H9 (cell line): ENCODE data around the gene SLC51A. TPM values are rescaled to one million over a fixed set of nuclear protein-coding genes. Genes with fewer than 3 reads are reported as not detected.
A peak's percentile ranks its signal among the peaks of the same experiment; 100 is the strongest.

ENCODE experiments used
- DNase-seq: peaks from one replicate; pipeline ENCODE4 v3.0.0-alpha.2; 2017
- H2AFZ ChIP-seq: one replicate; pipeline ENCODE4 v1.6.1; 2013; ENCODE audit warnings: mild to moderate bottlenecking, low read length, control low read depth, moderate library complexity
- H2AK5ac ChIP-seq: 2 replicates; pipeline ENCODE4 v1.6.1; 2013; ENCODE audit warnings: low read length, control low read depth, mixed read lengths; ENCODE audit not compliant: insufficient read length
- H2BK120ac ChIP-seq: one replicate; pipeline ENCODE4 v1.6.1; 2013; ENCODE audit warnings: low read depth, mild to moderate bottlenecking, low read length, control low read depth, inconsistent platforms; ENCODE audit not compliant: poor library complexity, severe bottlenecking
- H2BK12ac ChIP-seq: 2 replicates; pipeline ENCODE4 v1.6.1; 2013; ENCODE audit warnings: low read length, control low read depth, mixed read lengths, low read depth; ENCODE audit not compliant: insufficient read length
- H2BK15ac ChIP-seq: 2 replicates; pipeline ENCODE4 v1.6.1; 2013; ENCODE audit warnings: low read depth, low read length, control low read depth
- H2BK20ac ChIP-seq: one replicate; pipeline ENCODE4 v1.6.1; 2013; ENCODE audit warnings: low read depth, mild to moderate bottlenecking, low read length, control low read depth, inconsistent platforms; ENCODE audit not compliant: poor library complexity, severe bottlenecking
- H2BK5ac ChIP-seq: 2 replicates; pipeline ENCODE4 v1.6.1; 2013; ENCODE audit warnings: low read length, control low read depth, mixed read lengths; ENCODE audit not compliant: insufficient read length
- H3K14ac ChIP-seq: 2 replicates; pipeline ENCODE4 v1.6.1; 2013; ENCODE audit warnings: low read length, control low read depth; ENCODE audit not compliant: insufficient read depth
- H3K18ac ChIP-seq: 2 replicates; pipeline ENCODE4 v1.6.1; 2013; ENCODE audit warnings: low read depth, mild to moderate bottlenecking, mixed read lengths, low read length, control low read depth; ENCODE audit not compliant: insufficient read length
- H3K23ac ChIP-seq: 2 replicates; pipeline ENCODE4 v1.6.1; 2013; ENCODE audit warnings: low read length, control low read depth, mixed read lengths, low read depth; ENCODE audit not compliant: insufficient read length
- H3K23me2 ChIP-seq: 2 replicates; pipeline ENCODE4 v1.6.1; 2013; ENCODE audit warnings: low read depth, mild to moderate bottlenecking, mixed read lengths, low read length, control low read depth; ENCODE audit not compliant: insufficient read length, poor library complexity, severe bottlenecking
- H3K27ac ChIP-seq: 2 replicates; pipeline ENCODE4 v1.5.1; 2013; ENCODE audit warnings: low read length, control low read depth, mixed read lengths, low read depth; ENCODE audit not compliant: insufficient read length
- H3K27me3 ChIP-seq: 2 replicates; pipeline ENCODE4 v1.6.1; 2013; ENCODE audit warnings: low read length, control low read depth, inconsistent platforms; ENCODE audit not compliant: insufficient read depth
- H3K4ac ChIP-seq: 2 replicates; pipeline ENCODE4 v1.6.1; 2013; ENCODE audit warnings: low read depth, mild to moderate bottlenecking, control low read depth, inconsistent platforms, low read length, moderate library complexity
- H3K4me1 ChIP-seq: 2 replicates; pipeline ENCODE4 v1.6.1; 2013; ENCODE audit warnings: low read length, control low read depth, inconsistent platforms; ENCODE audit not compliant: insufficient read depth
- H3K4me2 ChIP-seq: 2 replicates; pipeline ENCODE4 v1.6.1; 2013; ENCODE audit warnings: low read length, control low read depth, mixed read lengths; ENCODE audit not compliant: insufficient read length, insufficient read depth
- H3K56ac ChIP-seq: 2 replicates; pipeline ENCODE4 v1.6.1; 2013; ENCODE audit warnings: low read depth, mild to moderate bottlenecking, mixed read lengths, low read length, control low read depth; ENCODE audit not compliant: insufficient read length
- H3K79me1 ChIP-seq: 2 replicates; pipeline ENCODE4 v1.6.1; 2013; ENCODE audit warnings: low read depth, mild to moderate bottlenecking, moderate library complexity, low read length, control low read depth, inconsistent platforms; ENCODE audit not compliant: insufficient read depth, poor library complexity, severe bottlenecking
- H3K79me2 ChIP-seq: 2 replicates; pipeline ENCODE4 v1.6.1; 2013; ENCODE audit warnings: low read length, control low read depth, inconsistent platforms; ENCODE audit not compliant: insufficient read depth
- H3K9ac ChIP-seq: 2 replicates; pipeline ENCODE4 v1.6.1; 2013; ENCODE audit warnings: low read length, control low read depth, mixed read lengths; ENCODE audit not compliant: insufficient read length; ENCODE audit errors: extremely low read depth
- H3K9me3 ChIP-seq: one replicate; pipeline ENCODE4 v1.6.1; 2013; ENCODE audit warnings: low read depth, low read length, inconsistent platforms; ENCODE audit not compliant: control insufficient read depth
- H3T11ph ChIP-seq: one replicate; pipeline ENCODE4 v1.6.1; 2013; ENCODE audit warnings: mild to moderate bottlenecking, low read length, control low read depth, inconsistent platforms
- H4K20me1 ChIP-seq: one replicate; pipeline ENCODE4 v1.6.1; 2013; ENCODE audit not compliant: control insufficient read depth, insufficient read length, insufficient read depth
- H4K5ac ChIP-seq: 2 replicates; pipeline ENCODE4 v1.6.1; 2013; ENCODE audit warnings: low read depth, mild to moderate bottlenecking, mixed read lengths, low read length, control low read depth; ENCODE audit not compliant: insufficient read length
- H4K8ac ChIP-seq: replicated peaks from 2 replicates; pipeline ENCODE4 v1.6.1; 2013; ENCODE audit warnings: low read length, control low read depth, mixed read lengths, low read depth; ENCODE audit not compliant: insufficient read length
- H4K91ac ChIP-seq: 2 replicates; pipeline ENCODE4 v1.6.1; 2013; ENCODE audit warnings: low read depth, mild to moderate bottlenecking, moderate library complexity, mixed read lengths, low read length, control low read depth; ENCODE audit not compliant: insufficient read length
- H3K27ac Mint-ChIP-seq, 3 experiments: 2 replicates in 2 of 3; 3 replicates in 1 of 3; pipeline ENCODE4 v1.8.0; 2020 to 2021; ENCODE audit warnings: mixed read lengths in 3 of 3, mild to moderate bottlenecking in 1 of 3, moderate library complexity in 1 of 3
- H3K27me3 Mint-ChIP-seq: 2 replicates; pipeline ENCODE4 v1.8.0; 2021; ENCODE audit warnings: low read depth, mild to moderate bottlenecking, moderate library complexity, mixed read lengths
- H3K36me3 Mint-ChIP-seq, 3 experiments: 2 replicates in 2 of 3; 3 replicates in 1 of 3; pipeline ENCODE4 v1.8.0; 2020 to 2021; ENCODE audit warnings: low read depth in 3 of 3, mixed read lengths in 3 of 3; ENCODE audit not compliant: insufficient read depth in 1 of 3
- H3K4me1 Mint-ChIP-seq, 2 experiments: 2 replicates each; pipeline ENCODE4 v1.8.0; 2020; ENCODE audit warnings: mixed read lengths in 2 of 2
- H3K4me3 Mint-ChIP-seq, 2 experiments: 2 replicates in 1 of 2; 3 replicates in 1 of 2; pipeline ENCODE4 v1.8.0; 2020 to 2021; ENCODE audit warnings: mild to moderate bottlenecking in 2 of 2, mixed read lengths in 2 of 2, moderate library complexity in 1 of 2
- H3K9me3 Mint-ChIP-seq, 2 experiments: 2 replicates in 1 of 2; 3 replicates in 1 of 2; pipeline ENCODE4 v1.8.0; 2020; ENCODE audit warnings: mild to moderate bottlenecking in 2 of 2, mixed read lengths in 2 of 2, moderate library complexity in 1 of 2
- CTCF ChIP-seq: fragments of 200-600 bp; sonication (generic); conservative IDR thresholded peaks from 3 replicates; pipeline ENCODE4 v1.8.0; 2021; ENCODE audit warnings: antibody characterized with exemption, mild to moderate bottlenecking
- WGBS: extraction: QIAGEN DNeasy Blood & Tissue Kit; methylation state at CpG from one replicate; pipeline ENCODE4 v1.1.7; 2013; ENCODE audit warnings: missing lambda C conversion rate, low lambda C conversion rate, mixed read lengths; ENCODE audit not compliant: insufficient read length; ENCODE audit errors: extremely low coverage; 5-methylcytosine and 5-hydroxymethylcytosine counted together
- total RNA-seq: library from RNA; stranded (reverse); gene quantifications from 2 replicates; pipeline ENCODE4 v1.2.1, GENCODE V29; 2021

The SLC51A gene
- total RNA-seq, 1 experiment from 2014 or later, result 5.6 TPM

GRCh38 chr3:196210673-196211556 is 5.4 kb upstream of the SLC51A start, which contains the start of gene ZDHHC19:
Gene ZDHHC19, minus strand, starts transcription at chr3:196211400. Its CDS starts 85 bp downstream, at chr3:196211315.
- no peak within 1 kb of the TSS for H2BK120ac ChIP-seq
- no peaks in the 10 kb centered on the region for H4K20me1 ChIP-seq
- no peak within 1 kb of the TSS for H4K91ac ChIP-seq
- H3K56ac ChIP-seq, result no peak within 1 kb of the TSS
- H3K27ac Mint-ChIP-seq, result peak within 1 kb of the TSS in 1 of 3 experiments; percentile 14; a peak in 1 of 7 replicates
- peaks cover 13 to 36% of the 10 kb centered on the region in 2 experiments for H3K4me1 Mint-ChIP-seq
- peaks cover 0 to 4% (median 2%) of the 10 kb centered on the region in 3 experiments; a peak in 2 of 7 replicates for H3K36me3 Mint-ChIP-seq
- H3K18ac ChIP-seq, result no peak within 1 kb of the TSS
- H3K27me3 Mint-ChIP-seq, result peaks cover 15% of the 10 kb centered on the region
- no peak within 1 kb of the TSS for H2AFZ ChIP-seq
- H2AK5ac ChIP-seq, result no peak within 1 kb of the TSS
- no CpG with 5 or more reads among the region's 23 CpGs for WGBS
- TF ChIP-seq CTCF, result no peak
- no peaks in the 10 kb centered on the region for H3K79me2 ChIP-seq
- no peak within 1 kb of the TSS for H2BK12ac ChIP-seq
- no peak within 1 kb of the TSS for H2BK20ac ChIP-seq
- H3K4ac ChIP-seq, result no peak within 1 kb of the TSS
- no peak within 1 kb of the TSS for H3K23ac ChIP-seq
- H3K79me1 ChIP-seq, result no peaks in the 10 kb centered on the region
- H3K4me1 ChIP-seq, result 0 out of 2 replicates have a peak, but pooled peaks cover under 1% of the 10 kb centered on the region
- no peak within 1 kb of the TSS for H3T11ph ChIP-seq
- no peak within 1 kb of the TSS for H3K4me2 ChIP-seq
- H4K5ac ChIP-seq, result no peak within 1 kb of the TSS
- no peak within 1 kb of the TSS for H3K27ac ChIP-seq
- H2BK15ac ChIP-seq, result no peak within 1 kb of the TSS
- no peak within 1 kb of the TSS for H2BK5ac ChIP-seq
- H3K9me3 Mint-ChIP-seq, result peaks cover 0 to 2% of the 10 kb centered on the region in 2 experiments; a peak in 1 of 5 replicates
- no peak within 1 kb of the TSS; the same call in 1 of the 2 replicates for H3K14ac ChIP-seq
- H3K9me3 ChIP-seq, result no peaks in the 10 kb centered on the region
- peak; percentile 40 for DNase-seq
- H3K9ac ChIP-seq, result no peak within 1 kb of the TSS
- no peak within 1 kb of the TSS for H4K8ac ChIP-seq
- no peak within 1 kb of the TSS for H3K4me3 Mint-ChIP-seq
- H3K27me3 ChIP-seq, result no peaks in the 10 kb centered on the region; the same call in 1 of the 2 replicates
- H3K23me2 ChIP-seq, result peaks cover 8% of the 10 kb centered on the region
